Gastrocnemius medialis (tissue), 4 donors: Measurements from ENCODE around the gene PDF. TPM values are rescaled to one million over a fixed set of nuclear protein-coding genes. Genes with fewer than 3 reads are reported as not detected.

Source experiments
- ATAC-seq, 2 donors: fragments of 150-250 bp; one replicate each; pipeline ENCODE4 v1.9.1; 2016
- DNase-seq, 2 donors: peaks; one replicate each; pipeline ENCODE4 v3.0.0-alpha.2; 2019
- H3K27ac ChIP-seq, 4 donors: fragments of 200-600 bp; sonication (generic); 1 replicate in 1 of 4; 2 replicates in 3 of 4; pipeline ENCODE4 v1.5.1; 2016 to 2018; ENCODE audit warnings: mild to moderate bottlenecking in 2 of 4, moderate library complexity in 1 of 4
- H3K27me3 ChIP-seq, 3 donors: fragments of 200-600 bp; sonication (generic) in 2 of 3; 1 replicate in 1 of 3; 2 replicates in 2 of 3; pipeline versions ENCODE4 v1.5.1 to v1.6.0; 2016 to 2019; ENCODE audit warnings: mild to moderate bottlenecking in 1 of 3, moderate library complexity in 1 of 3
- H3K36me3 ChIP-seq, 2 donors: fragments of 200-600 bp; sonication (generic) in 1 of 2; one replicate each; pipeline ENCODE4 v1.5.1; 2017 to 2018
- H3K4me1 ChIP-seq, 2 donors: fragments of 200-600 bp; sonication (generic) in 1 of 2; one replicate each; pipeline ENCODE4 v1.5.1; 2016 to 2017; ENCODE audit warnings: mild to moderate bottlenecking in 2 of 2
- H3K4me3 ChIP-seq, 4 donors: fragments of 200-600 bp; sonication (generic) in 3 of 4; 1 replicate in 1 of 4; 2 replicates in 3 of 4; pipeline ENCODE4 v1.5.1; 2016 to 2019; ENCODE audit warnings: mild to moderate bottlenecking in 2 of 4
- H3K9me3 ChIP-seq, 3 donors: fragments of 200-600 bp; sonication (generic) in 2 of 3; 1 replicate in 1 of 3; 2 replicates in 2 of 3; pipeline ENCODE4 v1.5.1; 2016 to 2019
- CTCF ChIP-seq, 5 experiments: fragments of 450-650 bp in 3 of 5; fragments of 200-600 bp in 2 of 5; sonication (generic) in 2 of 5; IDR thresholded peaks in 4 of 5; conservative IDR thresholded peaks in 1 of 5; 1 replicate in 4 of 5; 2 replicates in 1 of 5; pipeline ENCODE4 v1.5.1; 2016 to 2019; ENCODE audit warnings: antibody characterized with exemption in 5 of 5, mild to moderate bottlenecking in 3 of 5, moderate library complexity in 3 of 5
- POLR2A ChIP-seq, 2 donors: fragments of 450-650 bp; IDR thresholded peaks; one replicate each; pipeline ENCODE4 v1.6.1; 2017; ENCODE audit warnings: antibody characterized with exemption in 2 of 2, mild to moderate bottlenecking in 2 of 2, moderate library complexity in 2 of 2
- in situ Hi-C, 4 donors: fragments of 200-750 bp; cut with MboI; loops; one replicate each; pipeline versions ENCODE4 v1.15.0 to v1.8.0; 2017; ENCODE audit warnings: low sequenced_read_pairs in 4 of 4
- intact Hi-C: fragments of 100-400 bp; cut with DNase I; formaldehyde crosslinking; loops from one replicate; pipeline ENCODE4 v1.15.1; 2023; ENCODE audit warnings: low total_unique reads
- total RNA-seq, 4 donors: library from RNA; depleted of rRNA; stranded (reverse); fragments of >200 nt; gene quantifications; one replicate each; pipeline versions ENCODE4 v1.1.0 to v1.2.3, GENCODE V29; 2016

PDF gene
- total RNA-seq, 4 donors from 2014 or later = 11.0 to 23.1 (median 16.8) TPM

- Histone ChIP-seq H3K4me1 (peaks cover 15 to 24% of the 10 kb centered on the region in 2 donors), H3K36me3 (peaks cover 0 to 30% of the 10 kb centered on the region in 2 donors), H3K27me3 (no peaks in the 10 kb centered on the region), H3K9me3 (no peaks in the 10 kb centered on the region), H3K27ac (peak overlapping the region; percentile 81 to 95 (median 90)), H3K4me3 (peak overlapping the region; percentile 74 to 97 (median 76))
- intact Hi-C loops = loop anchor here (1.0 kb wide), 3 partner anchors 19 to 124 kb away; partner anchors contain the start of genes COG8, NIP7, PDF and SNTB2
- in situ Hi-C loops = no loop called here
- peak; percentile 44 to 57 for ATAC-seq
- DNase-seq = no peak
- peak in 1 of 5 experiments; percentile 7 for TF ChIP-seq CTCF (IDR thresholded peaks at IDR 0.05 in 4 of 5, conservative IDR thresholded peaks at IDR 0.05 in 1 of 5)
- no peak for TF ChIP-seq POLR2A (IDR thresholded peaks at IDR 0.05)
Observed at GRCh38 chr16:69311533-69312387, 18.6 kb downstream of the PDF start.

GRCh38 chr16:69310653-69311532 lies 19.5 kb downstream of the PDF start, which contains the start of gene VPS4A:
VPS4A (plus strand) TSS chr16:69311350; CDS start chr16:69311512, 162 bp downstream.
- Histone ChIP-seq H3K36me3 (peaks cover 0 to 21% of the 10 kb centered on the region in 2 donors), H3K27ac (peak within 1 kb of the TSS; percentile 81 to 95 (median 90)), H3K9me3 (no peaks in the 10 kb centered on the region), H3K4me1 (peaks cover 15 to 19% of the 10 kb centered on the region in 2 donors), H3K27me3 (no peaks in the 10 kb centered on the region), H3K4me3 (peak within 1 kb of the TSS; percentile 74 to 97 (median 76))
- in situ Hi-C loops = no loop called here
- intact Hi-C loops = loop anchor here (1.0 kb wide), 3 partner anchors 19 to 124 kb away; partner anchors contain the start of genes COG8, NIP7, PDF and SNTB2
- TF ChIP-seq POLR2A (IDR thresholded peaks at IDR 0.05) (peak; percentile 62 to 87), CTCF (IDR thresholded peaks at IDR 0.05 in 4 of 5, conservative IDR thresholded peaks at IDR 0.05 in 1 of 5) (peak; percentile 90 to 99 (median 94))
- ATAC-seq (peak; percentile 91 to 96), DNase-seq (peak; percentile 93 to 95)

GRCh38 chr16:69309316-69309715 lies 21.1 kb downstream of the PDF start:
- TF ChIP-seq CTCF (IDR thresholded peaks at IDR 0.05 in 4 of 5, conservative IDR thresholded peaks at IDR 0.05 in 1 of 5) (no peak), POLR2A (IDR thresholded peaks at IDR 0.05) (no peak)
- ATAC-seq = no peak
- Histone ChIP-seq H3K36me3 (peaks cover 0 to 10% of the 10 kb centered on the region in 2 donors), H3K27ac (no peak overlapping the region), H3K9me3 (no peaks in the 10 kb centered on the region), H3K4me3 (no peak overlapping the region), H3K4me1 (peaks cover 15 to 19% of the 10 kb centered on the region in 2 donors), H3K27me3 (no peaks in the 10 kb centered on the region)
- in situ Hi-C loops = no loop called here
- intact Hi-C loops = no loop called here
- no peak for DNase-seq

- ATAC-seq = no peak
- intact Hi-C loops = no loop called here
- TF ChIP-seq POLR2A (IDR thresholded peaks at IDR 0.05) = no peak
- no peak for TF ChIP-seq CTCF (IDR thresholded peaks at IDR 0.05 in 4 of 5, conservative IDR thresholded peaks at IDR 0.05 in 1 of 5)
- peaks cover 0 to 1% of the 10 kb centered on the region in 2 donors for H3K36me3 ChIP-seq
- H3K27me3 ChIP-seq = no peaks in the 10 kb centered on the region
- no peaks in the 10 kb centered on the region for H3K9me3 ChIP-seq
- H3K27ac ChIP-seq = no peak overlapping the region
- in situ Hi-C loops = no loop called here
- no peak overlapping the region for H3K4me3 ChIP-seq
- DNase-seq = no peak
- H3K4me1 ChIP-seq = peaks cover 14 to 15% of the 10 kb centered on the region in 2 donors
Observed at GRCh38 chr16:69307856-69308255, 22.5 kb downstream of the PDF start.
